HG03460 (cell line): ENCODE data around the gene ID2.
"Not testable (repeated sequence)": the region's sequence is repeated elsewhere in the genome, so short reads cannot be mapped to it uniquely, and the experiment has no call there.

Experiments
- ATAC-seq: cut with Tn5 transposase; IDR thresholded peaks from one replicate; pipeline ENCODE4 v1.9.1; 2021; ENCODE audit not compliant: unreplicated experiment

Gene ID2

GRCh38 chr2:8725838-8726237 lies 44.0 kb downstream of the ID2 start:
- no peak for ATAC-seq

- ATAC-seq: no peak
Observed at GRCh38 chr2:8728305-8729015, 46.6 kb downstream of the ID2 start.

GRCh38 chr2:8729101-8729500 lies 47.2 kb downstream of the ID2 start:
- ATAC-seq: not testable (repeated sequence)

GRCh38 chr2:8729939-8730338 lies 48.1 kb downstream of the ID2 start:
- ATAC-seq: no peak

- no peak for ATAC-seq
Observed at GRCh38 chr2:8732601-8733000, 50.7 kb downstream of the ID2 start.
